Cardiac fibroblast (primary cell): ENCODE results near the gene KLF9.

Experiments used
- DNase-seq, 2 donors: peaks; one replicate each; pipeline versions ENCODE4 v3.0.0 to v3.0.0-alpha.2; 2010; ENCODE audit warnings: low read depth in 2 of 2
- H3K4me3 ChIP-seq, 2 donors: replicated peaks in 1 of 2; 1 replicate in 1 of 2; 2 replicates in 1 of 2; pipeline ENCODE4 v1.5.1; 2011; ENCODE audit warnings: low read depth in 2 of 2, low read length in 2 of 2, mild to moderate bottlenecking in 2 of 2, moderate library complexity in 1 of 2
- TF ChIP-seq, protein P1 (sequence below): IDR thresholded peaks from one replicate; pipeline ENCODE4 v1.5.1; 2011; ENCODE audit warnings: low read depth, mild to moderate bottlenecking, low read length, inconsistent platforms

Gene KLF9

DNA sequence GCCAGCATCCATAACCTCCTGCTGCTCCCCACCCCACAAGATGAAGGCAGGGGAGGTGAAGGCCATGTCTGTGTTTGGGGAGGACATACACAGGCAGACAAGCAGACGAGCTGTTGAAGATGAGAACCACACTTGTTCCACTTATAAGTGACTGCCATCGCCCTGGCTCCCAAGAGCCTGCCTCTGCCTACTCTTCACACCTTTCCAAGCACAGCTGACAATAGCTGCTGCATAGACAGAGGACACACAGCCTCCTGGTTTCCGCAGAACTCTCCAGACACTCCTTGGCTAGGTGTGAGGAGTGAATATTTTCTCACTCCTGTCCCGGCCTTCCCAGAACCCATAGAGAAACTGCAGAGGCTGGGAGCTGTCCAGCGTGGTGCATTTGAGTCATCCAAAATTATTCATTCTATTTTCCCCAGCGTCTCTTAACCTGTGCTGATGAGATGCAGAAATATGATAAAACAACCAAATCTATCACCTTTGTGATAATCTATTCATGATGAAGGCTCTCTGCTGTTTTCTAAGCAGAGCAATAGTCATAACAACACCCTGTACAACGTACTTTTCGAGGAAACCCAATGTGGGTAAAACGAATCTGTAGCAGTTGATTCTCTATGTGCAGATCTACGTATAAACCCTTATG lies 24.7 kb downstream of the KLF9 start:
- TF ChIP-seq, protein P1, sequence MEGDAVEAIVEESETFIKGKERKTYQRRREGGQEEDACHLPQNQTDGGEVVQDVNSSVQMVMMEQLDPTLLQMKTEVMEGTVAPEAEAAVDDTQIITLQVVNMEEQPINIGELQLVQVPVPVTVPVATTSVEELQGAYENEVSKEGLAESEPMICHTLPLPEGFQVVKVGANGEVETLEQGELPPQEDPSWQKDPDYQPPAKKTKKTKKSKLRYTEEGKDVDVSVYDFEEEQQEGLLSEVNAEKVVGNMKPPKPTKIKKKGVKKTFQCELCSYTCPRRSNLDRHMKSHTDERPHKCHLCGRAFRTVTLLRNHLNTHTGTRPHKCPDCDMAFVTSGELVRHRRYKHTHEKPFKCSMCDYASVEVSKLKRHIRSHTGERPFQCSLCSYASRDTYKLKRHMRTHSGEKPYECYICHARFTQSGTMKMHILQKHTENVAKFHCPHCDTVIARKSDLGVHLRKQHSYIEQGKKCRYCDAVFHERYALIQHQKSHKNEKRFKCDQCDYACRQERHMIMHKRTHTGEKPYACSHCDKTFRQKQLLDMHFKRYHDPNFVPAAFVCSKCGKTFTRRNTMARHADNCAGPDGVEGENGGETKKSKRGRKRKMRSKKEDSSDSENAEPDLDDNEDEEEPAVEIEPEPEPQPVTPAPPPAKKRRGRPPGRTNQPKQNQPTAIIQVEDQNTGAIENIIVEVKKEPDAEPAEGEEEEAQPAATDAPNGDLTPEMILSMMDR: no peak
- peak; percentile 55 to 65 for DNase-seq

DNA sequence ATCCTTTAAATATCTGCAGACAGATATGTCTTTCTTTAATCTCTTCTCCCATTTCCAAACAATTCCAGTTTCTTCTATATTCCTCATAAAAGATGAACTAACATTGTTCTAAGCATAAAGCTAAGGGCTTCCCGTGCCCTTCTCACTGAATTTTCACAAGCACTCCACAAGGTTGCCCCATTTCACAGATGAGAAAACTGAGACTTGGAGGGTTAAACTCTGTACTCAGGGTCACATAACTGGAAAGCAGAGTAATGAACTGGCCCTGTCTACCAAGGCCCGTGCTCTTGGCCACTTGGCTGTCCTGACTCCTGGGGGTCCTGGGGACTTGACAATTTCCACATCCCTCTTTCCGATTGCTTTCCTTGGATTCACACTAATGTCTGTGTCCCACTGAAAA lies 25.3 kb downstream of the KLF9 start:
- TF ChIP-seq, protein P1: no peak
- no peak for DNase-seq
- no peak overlapping the region for H3K4me3 ChIP-seq

More for the DNA sequence above, 24.7 kb downstream of the KLF9 start:
- H3K4me3 ChIP-seq: no peak overlapping the region

GRCh38 chr9:70387663-70388062 lies 26.8 kb downstream of the KLF9 start:
- no peak overlapping the region for H3K4me3 ChIP-seq
- TF ChIP-seq, protein P1: no peak
- no peak for DNase-seq

- TF ChIP-seq, protein P1: no peak
- no peak for DNase-seq
- H3K4me3 ChIP-seq: no peak overlapping the region
Measured at GRCh38 chr9:70385426-70385825, 29.0 kb downstream of the KLF9 start.

- DNase-seq: no peak
- TF ChIP-seq, protein P1: no peak
- no peak overlapping the region for H3K4me3 ChIP-seq
Measured at GRCh38 chr9:70382709-70383605, 31.5 kb downstream of the KLF9 start.

DNA sequence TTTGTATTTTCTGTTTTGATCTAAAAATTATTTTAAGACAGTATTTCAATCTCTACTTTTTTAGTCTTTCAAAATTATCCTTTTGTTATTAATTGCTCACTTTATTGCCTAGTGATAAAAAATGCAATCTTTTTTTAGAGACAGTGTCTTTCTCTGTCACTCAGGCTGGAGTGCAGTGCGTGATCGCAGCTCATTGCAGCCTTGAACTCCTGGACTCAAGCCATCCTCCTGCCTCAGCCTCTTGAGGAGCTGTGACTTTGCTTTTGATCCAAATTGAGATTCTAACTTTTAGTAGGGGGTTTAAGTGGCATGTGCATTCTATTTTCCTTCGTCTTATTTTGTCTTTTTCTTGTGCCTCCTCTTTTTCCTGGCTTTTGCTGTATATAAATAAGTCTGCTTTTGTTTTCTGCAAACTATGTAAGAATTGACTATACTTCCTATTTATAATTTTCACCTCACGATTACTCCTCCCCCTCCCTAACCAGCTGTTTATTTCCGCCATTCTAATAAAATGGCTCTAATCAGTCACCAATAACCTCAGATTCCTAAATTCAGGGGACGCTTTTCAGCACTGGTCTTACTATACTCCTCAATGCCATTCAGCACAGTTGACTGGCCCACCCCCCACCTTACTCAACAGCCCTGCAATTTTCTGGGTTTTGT lies 32.3 kb downstream of the KLF9 start:
- H3K4me3 ChIP-seq: no peak overlapping the region
- TF ChIP-seq, protein P1: no peak
- no peak for DNase-seq
